ENCODE data around the gene MAPKBP1.

- TF ChIP-seq CTCF (conservative IDR thresholded peaks at IDR 0.05; ENCODE audit: low read length) (no peak), EZH2phosphoT487 (IDR thresholded peaks at IDR 0.05; ENCODE audit: borderline replicate concordance, low read depth, low read length) (no peak)
Observed at GRCh38 chr15:41817781-41818180, 43.5 kb downstream of the MAPKBP1 start.
